ENCODE data around the gene LRMDA.
"Not testable (repeated sequence)": the region's sequence is repeated elsewhere in the genome, so short reads cannot be mapped to it uniquely, and the experiment has no call there.

The LRMDA gene

GRCh38 chr10:75508239-75508813 lies 76.9 kb downstream of the LRMDA start:
- no peak for DNase-seq (ENCODE audit: low read depth)

- no peak for DNase-seq (ENCODE audit: low read depth)
Observed at GRCh38 chr10:75508814-75509306, 77.4 kb downstream of the LRMDA start.

- no peak for DNase-seq (ENCODE audit: low read depth)
Observed at GRCh38 chr10:75509706-75510105, 78.3 kb downstream of the LRMDA start.

GRCh38 chr10:75511011-75511410 lies 79.6 kb downstream of the LRMDA start:
- no peak for DNase-seq (ENCODE audit: low read depth)

GRCh38 chr10:75512203-75512933 lies 80.9 kb downstream of the LRMDA start:
- no peak for DNase-seq (ENCODE audit: low read depth)

- no peak for DNase-seq (ENCODE audit: low read depth)
Observed at GRCh38 chr10:75513292-75513885, 82.0 kb downstream of the LRMDA start.

- DNase-seq (ENCODE audit: low read depth) = no peak
Observed at GRCh38 chr10:75514830-75515229, 83.4 kb downstream of the LRMDA start.

GRCh38 chr10:75516154-75516553 lies 84.7 kb downstream of the LRMDA start:
- not testable (repeated sequence) for DNase-seq (ENCODE audit: low read depth)

- DNase-seq (ENCODE audit: low read depth) = not testable (repeated sequence)
Observed at GRCh38 chr10:75519213-75519612, 87.8 kb downstream of the LRMDA start.

GRCh38 chr10:75521194-75521829 lies 89.9 kb downstream of the LRMDA start:
- not testable (repeated sequence) for DNase-seq (ENCODE audit: low read depth)

GRCh38 chr10:75525067-75525466 lies 93.6 kb downstream of the LRMDA start:
- DNase-seq (ENCODE audit: low read depth) = no peak

GRCh38 chr10:75525646-75526045 lies 94.2 kb downstream of the LRMDA start:
- no peak for DNase-seq (ENCODE audit: low read depth)

GRCh38 chr10:75527542-75527941 lies 96.1 kb downstream of the LRMDA start:
- no peak for DNase-seq (ENCODE audit: low read depth)

GRCh38 chr10:75528392-75528791 lies 97.0 kb downstream of the LRMDA start:
- no peak for DNase-seq (ENCODE audit: low read depth)

- no peak for DNase-seq (ENCODE audit: low read depth)
Observed at GRCh38 chr10:75530299-75530698, 98.9 kb downstream of the LRMDA start.

GRCh38 chr10:75531571-75532031 lies 100.2 kb downstream of the LRMDA start:
- DNase-seq (ENCODE audit: low read depth) = no peak

GRCh38 chr10:75532253-75532924 lies 101.0 kb downstream of the LRMDA start:
- DNase-seq (ENCODE audit: low read depth) = no peak

- no peak for DNase-seq (ENCODE audit: low read depth)
Observed at GRCh38 chr10:75538144-75538543, 106.7 kb downstream of the LRMDA start.

GRCh38 chr10:75538765-75539164 lies 107.3 kb downstream of the LRMDA start:
- no peak for DNase-seq (ENCODE audit: low read depth)

GRCh38 chr10:75540357-75540966 lies 109.0 kb downstream of the LRMDA start:
- DNase-seq (ENCODE audit: low read depth) = no peak

- no peak for DNase-seq (ENCODE audit: low read depth)
Observed at GRCh38 chr10:75540981-75541380, 109.6 kb downstream of the LRMDA start.

GRCh38 chr10:75541411-75541810 lies 110.0 kb downstream of the LRMDA start:
- no peak for DNase-seq (ENCODE audit: low read depth)

All from stimulated activated CD8-positive, alpha-beta memory T cell treated with anti-CD3 and anti-CD28 coated beads, Interleukin-7, amount 100 ng/mL, for 24 hours (primary cell).